ENCODE results near the gene UBE2H.

- TF ChIP-seq RFX5 (IDR thresholded peaks at IDR 0.05; ENCODE audit: low read depth, low read length) (no peak), RAD21 (IDR thresholded peaks at IDR 0.05; ENCODE audit: low read length) (no peak), CTCF (conservative IDR thresholded peaks at IDR 0.05; ENCODE audit: low read depth, low read length) (no peak), USF2 (IDR thresholded peaks at IDR 0.05; ENCODE audit: low read depth, low read length) (no peak), BHLHE40 (IDR thresholded peaks at IDR 0.05; ENCODE audit: low read depth, low read length) (no peak), POLR2A (IDR thresholded peaks at IDR 0.05; ENCODE audit: low read depth, low read length) (no peak), CEBPB (IDR thresholded peaks at IDR 0.05; ENCODE audit: low read depth, low read length) (no peak), MAFK (IDR thresholded peaks at IDR 0.05; ENCODE audit: low read depth, low read length) (no peak), CHD1 (IDR thresholded peaks at IDR 0.05; ENCODE audit: low read depth, low read length) (no peak), NFE2L2 (IDR thresholded peaks at IDR 0.05; ENCODE audit: low read depth, low read length) (no peak)
Observed at GRCh38 chr7:129986600-129986999, 33.8 kb upstream of the UBE2H start.

Data from IMR-90 (cell line).